Neural progenitor cell (in vitro differentiated cells): Measurements from ENCODE around the gene PAM16. TPM values are rescaled to one million over a fixed set of nuclear protein-coding genes. Genes with fewer than 3 reads are reported as not detected.
"Not testable (repeated sequence)": the region's sequence is repeated elsewhere in the genome, so short reads cannot be mapped to it uniquely, and the experiment has no call there.

Source experiments
- DNase-seq: peaks from one replicate; pipeline ENCODE4 v3.0.0-alpha.2; 2016; ENCODE audit warnings: low spot score
- H2AFZ ChIP-seq: fragments of 200-600 bp; sonication (generic); replicated peaks from 2 replicates; pipeline ENCODE4 v1.6.1; 2016; ENCODE audit warnings: antibody characterized with exemption
- H3F3A ChIP-seq: fragments of 200-600 bp; sonication (generic); 2 replicates; pipeline ENCODE4 v1.6.1; 2016; ENCODE audit warnings: antibody characterized with exemption, low read depth
- H3K27ac ChIP-seq: fragments of 200-600 bp; sonication (generic); 2 replicates; pipeline ENCODE4 v1.5.1; 2016; ENCODE audit warnings: mild to moderate bottlenecking
- H3K27me3 ChIP-seq: fragments of 200-600 bp; sonication (generic); 2 replicates; pipeline ENCODE4 v1.6.1; 2016; ENCODE audit warnings: mild to moderate bottlenecking, moderate library complexity
- H3K36me3 ChIP-seq: fragments of 200-600 bp; sonication (generic); 2 replicates; pipeline ENCODE4 v1.5.1; 2016
- H3K4me1 ChIP-seq: fragments of 200-600 bp; sonication (generic); 2 replicates; pipeline ENCODE4 v1.6.1; 2016; ENCODE audit warnings: mixed run types
- H3K4me2 ChIP-seq: fragments of 200-600 bp; sonication (generic); 2 replicates; pipeline ENCODE4 v1.6.1; 2016
- H3K4me3 ChIP-seq: fragments of 200-600 bp; sonication (generic); 2 replicates; pipeline ENCODE4 v1.5.1; 2016
- H3K79me2 ChIP-seq: fragments of 200-600 bp; sonication (generic); 2 replicates; pipeline ENCODE4 v1.6.1; 2016; ENCODE audit warnings: low read depth
- H3K9ac ChIP-seq: fragments of 200-600 bp; sonication (generic); 2 replicates; pipeline ENCODE4 v1.6.1; 2016
- H3K9me3 ChIP-seq: fragments of 200-600 bp; sonication (generic); 2 replicates; pipeline ENCODE4 v1.5.1; 2016; ENCODE audit warnings: low read depth
- H4K20me1 ChIP-seq: fragments of 200-600 bp; sonication (generic); 2 replicates; pipeline ENCODE4 v1.6.1; 2016; ENCODE audit warnings: low read depth
- H3K27ac Mint-ChIP-seq: 3 replicates; pipeline ENCODE4 v1.8.0; 2021; ENCODE audit warnings: mixed read lengths
- H3K27me3 Mint-ChIP-seq: 2 replicates; pipeline ENCODE4 v1.8.0; 2022; ENCODE audit warnings: low read depth, mild to moderate bottlenecking, inconsistent platforms, moderate library complexity, mixed read lengths; ENCODE audit not compliant: insufficient read depth
- H3K36me3 Mint-ChIP-seq: 3 replicates; pipeline ENCODE4 v1.8.0; 2021; ENCODE audit warnings: mixed read lengths
- H3K4me1 Mint-ChIP-seq: 3 replicates; pipeline ENCODE4 v1.8.0; 2021; ENCODE audit warnings: mixed read lengths
- H3K4me3 Mint-ChIP-seq: 3 replicates; pipeline ENCODE4 v1.8.0; 2021; ENCODE audit warnings: mild to moderate bottlenecking, moderate library complexity, mixed read lengths
- H3K9me3 Mint-ChIP-seq: 3 replicates; pipeline ENCODE4 v1.8.0; 2020; ENCODE audit warnings: mixed read lengths
- EZH2 ChIP-seq: fragments of 200-600 bp; sonication (generic); IDR thresholded peaks from 2 replicates; pipeline ENCODE4 v1.6.1; 2017; ENCODE audit warnings: antibody characterized with exemption, mild to moderate bottlenecking, moderate library complexity
- EZH2phosphoT487 ChIP-seq: fragments of 200-600 bp; sonication (generic); IDR thresholded peaks from 2 replicates; pipeline ENCODE4 v1.6.1; 2017; ENCODE audit warnings: antibody characterized with exemption
- total RNA-seq: library from RNA; depleted of rRNA; stranded (reverse); fragments of >200 nt; gene quantifications from 2 replicates; pipeline ENCODE4 v1.2.3, GENCODE V29; 2015; ENCODE audit warnings: low replicate concordance
- TF ChIP-seq, protein P1 (sequence below): fragments of 200-600 bp; sonication (generic); IDR thresholded peaks from 2 replicates; pipeline ENCODE4 v1.5.1; 2017; ENCODE audit warnings: antibody characterized with exemption, mild to moderate bottlenecking

Gene PAM16
- total RNA-seq, 1 donor from 2014 or later, result 17.0 TPM

DNA sequence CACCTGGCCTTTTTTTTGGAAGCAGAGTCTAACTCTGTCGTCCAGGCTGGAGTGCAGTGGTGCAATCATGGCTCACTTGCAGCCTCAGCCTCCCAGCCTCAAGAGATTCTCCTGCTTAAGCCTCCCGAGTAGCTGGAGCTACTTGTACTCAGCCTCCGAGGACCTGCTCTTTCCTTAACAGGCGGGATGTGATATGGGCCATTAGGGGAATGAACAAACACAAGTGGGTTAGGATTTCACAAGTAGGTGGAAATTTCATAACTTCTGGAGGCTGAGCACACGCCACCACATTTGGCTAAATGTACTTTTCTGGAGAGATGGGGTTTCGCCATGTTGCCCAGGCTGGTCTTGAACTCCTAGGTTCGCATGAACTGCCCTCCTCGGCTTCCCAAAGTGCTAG lies 4.1 kb downstream of the PAM16 start:
- peaks cover 15% of the 10 kb centered on the region for H3K27me3 Mint-ChIP-seq

DNA sequence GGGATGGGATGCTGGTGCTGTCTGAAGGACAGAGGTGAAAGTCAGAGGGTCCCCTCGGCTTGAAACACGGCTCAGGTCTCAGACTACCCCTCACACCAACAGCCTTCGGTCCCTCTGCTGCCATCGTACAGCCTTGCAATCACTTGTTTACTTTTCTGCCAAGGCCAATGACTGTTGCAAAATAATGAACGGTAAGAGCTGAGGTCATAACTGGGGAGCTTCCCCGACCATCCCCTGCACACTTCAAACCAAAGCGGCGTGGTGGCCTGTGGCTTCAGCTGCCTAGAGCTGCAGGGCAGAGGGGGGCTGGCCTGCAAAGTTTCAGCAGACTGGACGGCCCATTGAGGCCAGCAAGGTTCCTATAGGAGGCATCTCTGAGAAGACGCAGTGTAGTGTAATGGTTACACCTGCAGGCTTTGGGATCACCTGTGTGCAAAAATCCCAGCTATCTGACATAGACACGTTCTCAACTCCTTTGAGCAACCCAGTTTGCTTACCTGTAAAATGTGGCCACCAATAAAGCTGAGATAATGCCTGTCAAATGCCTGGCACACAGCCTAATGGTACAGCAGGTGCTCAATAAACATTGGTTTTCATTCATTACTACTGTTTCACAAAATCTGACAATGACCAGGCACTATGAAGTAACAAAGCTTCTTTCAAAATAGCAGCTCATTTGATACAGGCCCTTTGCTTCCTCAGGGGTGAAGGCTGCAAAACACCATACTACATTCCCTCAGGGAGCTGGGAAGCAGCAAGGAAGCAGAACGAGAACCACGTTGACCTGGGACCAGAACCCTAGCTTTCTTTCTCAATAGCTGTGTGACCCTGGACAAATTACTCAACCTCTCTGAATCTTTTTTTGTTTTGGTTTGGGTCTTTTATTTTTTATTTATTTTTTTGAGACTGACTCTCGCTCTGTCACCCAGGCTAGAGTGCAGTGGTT lies 5.0 kb downstream of the PAM16 start:
- H3K4me1 Mint-ChIP-seq, result peaks cover 3% of the 10 kb centered on the region
- Histone ChIP-seq H3K36me3 (no peaks in the 10 kb centered on the region), H3K4me3 (no peak overlapping the region), H3K27me3 (no peaks in the 10 kb centered on the region), H3K4me2 (no peak overlapping the region), H3K4me1 (no peaks in the 10 kb centered on the region), H4K20me1 (peaks cover 25% of the 10 kb centered on the region), H3K9me3 (no peaks in the 10 kb centered on the region), H3K27ac (no peak overlapping the region), H3K9ac (no peak overlapping the region), H2AFZ (no peak overlapping the region), H3K79me2 (peaks cover 78% of the 10 kb centered on the region), H3F3A (peaks cover 10% of the 10 kb centered on the region)
- no peak overlapping the region for H3K4me3 Mint-ChIP-seq
- DNase-seq, result no peak
- H3K36me3 Mint-ChIP-seq, result peaks cover 13% of the 10 kb centered on the region
- H3K9me3 Mint-ChIP-seq, result peaks cover 4% of the 10 kb centered on the region
- TF ChIP-seq EZH2 (no peak), EZH2phosphoT487 (no peak)
- TF ChIP-seq, protein P1, sequence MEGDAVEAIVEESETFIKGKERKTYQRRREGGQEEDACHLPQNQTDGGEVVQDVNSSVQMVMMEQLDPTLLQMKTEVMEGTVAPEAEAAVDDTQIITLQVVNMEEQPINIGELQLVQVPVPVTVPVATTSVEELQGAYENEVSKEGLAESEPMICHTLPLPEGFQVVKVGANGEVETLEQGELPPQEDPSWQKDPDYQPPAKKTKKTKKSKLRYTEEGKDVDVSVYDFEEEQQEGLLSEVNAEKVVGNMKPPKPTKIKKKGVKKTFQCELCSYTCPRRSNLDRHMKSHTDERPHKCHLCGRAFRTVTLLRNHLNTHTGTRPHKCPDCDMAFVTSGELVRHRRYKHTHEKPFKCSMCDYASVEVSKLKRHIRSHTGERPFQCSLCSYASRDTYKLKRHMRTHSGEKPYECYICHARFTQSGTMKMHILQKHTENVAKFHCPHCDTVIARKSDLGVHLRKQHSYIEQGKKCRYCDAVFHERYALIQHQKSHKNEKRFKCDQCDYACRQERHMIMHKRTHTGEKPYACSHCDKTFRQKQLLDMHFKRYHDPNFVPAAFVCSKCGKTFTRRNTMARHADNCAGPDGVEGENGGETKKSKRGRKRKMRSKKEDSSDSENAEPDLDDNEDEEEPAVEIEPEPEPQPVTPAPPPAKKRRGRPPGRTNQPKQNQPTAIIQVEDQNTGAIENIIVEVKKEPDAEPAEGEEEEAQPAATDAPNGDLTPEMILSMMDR, result no peak
- peaks cover 15% of the 10 kb centered on the region for H3K27me3 Mint-ChIP-seq
- no peak overlapping the region for H3K27ac Mint-ChIP-seq

More for the DNA sequence above, 4.1 kb downstream of the PAM16 start:
- Histone ChIP-seq H3F3A (peaks cover 16% of the 10 kb centered on the region), H3K4me2 (no peak overlapping the region), H3K4me1 (peaks cover 4% of the 10 kb centered on the region), H3K27me3 (peaks cover 6% of the 10 kb centered on the region), H3K9ac (no peak overlapping the region), H3K9me3 (no peaks in the 10 kb centered on the region), H3K79me2 (peaks cover 76% of the 10 kb centered on the region), H3K4me3 (no peak overlapping the region), H3K27ac (no peak overlapping the region), H3K36me3 (no peaks in the 10 kb centered on the region), H2AFZ (no peak overlapping the region), H4K20me1 (peaks cover 24% of the 10 kb centered on the region)
- Mint-ChIP-seq H3K36me3 (peaks cover 13% of the 10 kb centered on the region), H3K27ac (peak overlapping the region; percentile 66), H3K4me1 (peaks cover 10% of the 10 kb centered on the region), H3K4me3 (no peak overlapping the region), H3K9me3 (peaks cover 4% of the 10 kb centered on the region)
- DNase-seq, result no peak
- no peak for TF ChIP-seq EZH2
- TF ChIP-seq, protein P1, result no peak
- no peak for TF ChIP-seq EZH2phosphoT487

DNA sequence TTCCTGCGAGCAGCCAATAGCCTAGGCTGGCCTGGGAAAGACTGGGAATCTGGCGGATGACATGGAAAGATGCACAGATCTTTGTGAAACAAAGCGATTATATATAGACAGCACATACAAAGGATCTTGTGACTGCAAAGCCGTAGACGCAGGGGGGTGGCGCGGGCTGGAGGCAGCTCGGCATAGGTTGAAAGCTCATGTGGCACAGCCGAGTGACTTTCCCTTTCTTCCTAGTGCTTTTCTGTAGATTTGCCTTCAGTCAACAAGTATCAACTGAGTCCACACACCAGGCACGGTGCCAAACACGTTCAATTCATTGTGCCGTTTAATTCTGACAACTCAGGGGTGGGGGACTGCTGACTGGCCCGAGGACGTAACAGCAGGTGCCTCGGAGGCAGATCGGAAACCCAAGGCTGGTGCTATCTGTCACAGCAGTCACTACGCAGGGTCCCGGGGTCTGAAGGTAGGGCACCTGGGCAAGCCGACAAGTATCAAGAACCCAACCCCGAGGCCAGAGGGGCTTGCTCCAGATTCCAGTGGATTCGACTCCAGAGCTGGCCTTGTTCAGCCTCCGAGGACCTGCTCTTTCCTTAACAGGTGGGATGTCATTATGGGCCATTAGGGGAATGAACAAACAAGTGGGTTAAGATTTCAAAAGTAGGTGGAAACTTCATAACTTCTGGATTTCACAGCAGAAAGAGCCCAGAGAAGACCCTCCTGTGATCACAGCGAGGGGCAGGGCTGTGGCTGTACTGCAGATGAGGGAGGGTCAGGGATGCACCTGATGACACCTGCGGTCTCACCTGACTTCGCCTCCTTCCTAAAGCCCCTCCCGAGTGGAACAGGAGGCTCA lies 5.9 kb downstream of the PAM16 start:
- H3K27me3 Mint-ChIP-seq, result peaks cover 15% of the 10 kb centered on the region
- Histone ChIP-seq H3K4me2 (no peak overlapping the region), H4K20me1 (peaks cover 23% of the 10 kb centered on the region), H3K4me3 (no peak overlapping the region), H3K27ac (no peak overlapping the region), H3K27me3 (no peaks in the 10 kb centered on the region), H3K36me3 (no peaks in the 10 kb centered on the region), H3F3A (peaks cover 5% of the 10 kb centered on the region), H3K9me3 (no peaks in the 10 kb centered on the region), H3K4me1 (no peaks in the 10 kb centered on the region), H3K9ac (no peak overlapping the region), H3K79me2 (peaks cover 70% of the 10 kb centered on the region), H2AFZ (no peak overlapping the region)
- peaks cover 3% of the 10 kb centered on the region for H3K4me1 Mint-ChIP-seq
- DNase-seq, result no peak
- TF ChIP-seq EZH2 (no peak), EZH2phosphoT487 (no peak)
- TF ChIP-seq, protein P1, result no peak
- peaks cover 13% of the 10 kb centered on the region for H3K36me3 Mint-ChIP-seq
- peak overlapping the region; percentile 44 for H3K4me3 Mint-ChIP-seq
- peaks cover 4% of the 10 kb centered on the region for H3K9me3 Mint-ChIP-seq
- H3K27ac Mint-ChIP-seq, result no peak overlapping the region

DNA sequence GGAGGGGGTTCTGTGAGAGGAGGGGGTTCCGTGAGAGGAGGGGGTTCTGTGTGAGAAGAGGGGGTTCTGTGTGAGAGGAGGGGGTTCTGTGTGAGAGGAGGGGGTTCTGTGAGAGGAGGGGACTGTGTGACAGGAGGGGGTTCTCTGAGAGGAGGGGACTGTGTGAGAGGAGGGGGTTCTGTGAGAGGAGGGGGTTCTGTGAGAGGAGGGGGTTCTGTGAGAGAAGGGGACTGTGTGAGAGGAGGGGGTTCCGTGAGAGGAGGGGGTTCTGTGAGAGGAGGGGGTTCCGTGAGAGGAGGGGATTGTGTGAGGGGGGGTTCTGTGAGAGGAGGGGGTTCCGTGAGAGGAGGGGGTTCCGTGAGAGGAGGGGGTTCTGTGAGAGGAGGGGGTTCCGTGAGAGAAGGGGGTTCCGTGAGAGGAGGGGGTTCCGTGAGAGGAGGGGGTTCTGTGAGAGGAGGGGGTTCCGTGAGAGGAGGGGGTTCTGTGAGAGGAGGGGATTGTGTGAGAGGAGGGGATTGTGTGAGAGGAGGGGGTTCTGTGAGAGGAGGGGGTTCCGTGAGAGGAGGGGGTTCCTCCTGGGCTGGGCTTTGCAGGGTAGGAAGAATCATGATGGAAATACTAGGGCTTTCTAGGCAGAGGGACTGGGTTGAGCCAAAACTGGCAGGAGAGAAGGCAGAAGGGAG lies 6.7 kb downstream of the PAM16 start:
- not testable (repeated sequence) for H3K9me3 ChIP-seq

More for the DNA sequence above, 6.7 kb downstream of the PAM16 start:
- Mint-ChIP-seq H3K27me3 (peaks cover 17% of the 10 kb centered on the region), H3K36me3 (peaks cover 14% of the 10 kb centered on the region), H3K4me3 (peak overlapping the region; percentile 44)
- not testable (repeated sequence) for H3F3A ChIP-seq, H2AFZ ChIP-seq, H3K4me2 ChIP-seq, H3K4me3 ChIP-seq, H3K36me3 ChIP-seq, H3K27ac Mint-ChIP-seq, H3K4me1 Mint-ChIP-seq, H3K9me3 Mint-ChIP-seq, H3K27ac ChIP-seq, H3K27me3 ChIP-seq, H3K9ac ChIP-seq, H3K4me1 ChIP-seq
- DNase-seq, result peak; percentile 38
- Histone ChIP-seq H3K79me2 (peaks cover 63% of the 10 kb centered on the region), H4K20me1 (peaks cover 16% of the 10 kb centered on the region)
